HepG2 (cell line): ENCODE data around the gene CEBPG. TPM values are rescaled to one million over a fixed set of nuclear protein-coding genes. Genes with fewer than 3 reads are reported as not detected.

Source experiments
- AFF4 ChIP-seq: sonication (generic); formaldehyde crosslinking; IDR thresholded peaks from 2 replicates; pipeline ENCODE4 v1.4.0; 2020; ENCODE audit warnings: missing genetic modification reagents
- ARNT ChIP-seq: fragments of 450-650 bp; IDR thresholded peaks from 2 replicates; pipeline ENCODE4 v1.6.1; 2017
- BRF2 ChIP-seq: sonication (generic); formaldehyde crosslinking; IDR thresholded peaks from 2 replicates; pipeline ENCODE4 v1.8.1; 2022; ENCODE audit warnings: mild to moderate bottlenecking, missing genetic modification reagents
- CBX1 ChIP-seq: IDR thresholded peaks from one replicate; pipeline ENCODE4 v1.6.1; 2016; ENCODE audit warnings: antibody characterized with exemption, low read depth
- GPBP1L1 ChIP-seq: sonication (generic); formaldehyde crosslinking; IDR thresholded peaks from 2 replicates; pipeline ENCODE4 v1.5.0; 2020; ENCODE audit warnings: mild to moderate bottlenecking, missing genetic modification reagents
- HNRNPH1 ChIP-seq: fragments of 200-400 bp; formaldehyde crosslinking; optimal IDR thresholded peaks from 2 replicates; pipeline ENCODE3; 2017; ENCODE audit warnings: mild to moderate bottlenecking, low read depth, low read length
- JUND ChIP-seq: sonication (generic); formaldehyde crosslinking; IDR thresholded peaks from 2 replicates; pipeline ENCODE4 v1.8.0; 2022; ENCODE audit warnings: mild to moderate bottlenecking, missing genetic modification reagents
- MTERF4 ChIP-seq: sonication (generic); formaldehyde crosslinking; IDR thresholded peaks from 2 replicates; pipeline ENCODE4 v1.8.0; 2023; ENCODE audit warnings: mild to moderate bottlenecking, missing genetic modification reagents
- NCOR1 ChIP-seq: fragments of 200-600 bp; sonication (generic); IDR thresholded peaks from 2 replicates; pipeline ENCODE4 v1.7.0; 2017; ENCODE audit warnings: antibody characterized with exemption, low read length, borderline replicate concordance
- NR2F6 ChIP-seq, 2 experiments: IDR thresholded peaks; 2 replicates each; pipeline ENCODE4 v1.6.1; 2016; ENCODE audit warnings: antibody characterized with exemption in 1 of 2, mild to moderate bottlenecking in 1 of 2
- POLR2AphosphoS2 ChIP-seq: IDR thresholded peaks from 2 replicates; pipeline ENCODE4 v1.6.1; 2011; ENCODE audit warnings: low read depth, low read length, improper control_type of control experiment
- SNRNP70 ChIP-seq: fragments of 200-400 bp; formaldehyde crosslinking; IDR thresholded peaks from 2 replicates; pipeline ENCODE4 v1.6.1; 2017; ENCODE audit warnings: mild to moderate bottlenecking, low read depth, low read length, moderate library complexity
- SP4 ChIP-seq: sonication (generic); formaldehyde crosslinking; IDR thresholded peaks from 2 replicates; pipeline ENCODE4 v1.8.1; 2023; ENCODE audit warnings: mild to moderate bottlenecking, missing genetic modification reagents
- THAP8 ChIP-seq: sonication (generic); formaldehyde crosslinking; IDR thresholded peaks from 2 replicates; pipeline ENCODE4 v1.5.1; 2020; ENCODE audit warnings: missing genetic modification reagents, mild to moderate bottlenecking, borderline replicate concordance
- ZBTB1 ChIP-seq: sonication (generic); formaldehyde crosslinking; IDR thresholded peaks from 2 replicates; pipeline ENCODE4 v1.4.0; 2020; ENCODE audit warnings: missing genetic modification reagents, borderline replicate concordance
- ZC3H13 ChIP-seq: sonication (generic); formaldehyde crosslinking; IDR thresholded peaks from 2 replicates; pipeline ENCODE4 v1.8.1; 2023; ENCODE audit warnings: mild to moderate bottlenecking, missing genetic modification reagents, moderate library complexity
- ZNF10 ChIP-seq: sonication (generic); formaldehyde crosslinking; IDR thresholded peaks from 2 replicates; pipeline ENCODE4 v1.4.0; 2020; ENCODE audit warnings: mild to moderate bottlenecking, low read depth, missing genetic modification reagents, borderline replicate concordance
- ZNF260 ChIP-seq: sonication (generic); formaldehyde crosslinking; IDR thresholded peaks from 2 replicates; pipeline ENCODE4 v1.4.0; 2020; ENCODE audit warnings: missing genetic modification reagents, low read depth, mild to moderate bottlenecking, borderline replicate concordance
- ZNF788 ChIP-seq: sonication (generic); formaldehyde crosslinking; IDR thresholded peaks from 2 replicates; pipeline ENCODE4 v1.5.0; 2020; ENCODE audit warnings: mild to moderate bottlenecking, missing genetic modification reagents, borderline replicate concordance
- polyA plus RNA-seq, 8 experiments: library from polyadenylated mRNA; depleted of rRNA in 3 of 8; stranded (reverse) in 7 of 8; unstranded in 1 of 8; fragments of >200 nt; fragmentation: Illumina TruSeq in 4 of 8; extraction: Trizol in 4 of 8; gene quantifications; 2 replicates each; pipeline versions ENCODE4 v1.2.1 to v1.2.3, GENCODE V29; 2011 to 2016; ENCODE audit warnings: low read depth in 4 of 8, missing spikeins in 1 of 8, mixed read lengths in 1 of 8; ENCODE audit not compliant: insufficient read depth in 1 of 8
- total RNA-seq, 5 experiments: library from RNA; depleted of rRNA; stranded (reverse); fragments of >200 nt; fragmentation: Illumina TruSeq; extraction: Trizol; gene quantifications; 2 replicates each; pipeline ENCODE4 v1.2.3, GENCODE V29; 2016; ENCODE audit warnings: low read depth in 1 of 5

CEBPG gene
- total and polyA plus RNA-seq, 2 of the 13 experiments (the other 11 are each of a cell fraction or from before 2014, with no cell fraction given) = 25.7 to 34.3 TPM

- TF ChIP-seq SNRNP70 (no peak), BRF2 (CRISPR knock-in tag) (peak; percentile 99), THAP8 (CRISPR knock-in tag) (peak; percentile 99), MTERF4 (CRISPR knock-in tag) (peak; percentile 87; the same call in 1 of the 2 replicates), JUND (CRISPR knock-in tag) (peak; percentile 86), GPBP1L1 (CRISPR knock-in tag) (no peak), ARNT (no peak), ZC3H13 (CRISPR knock-in tag) (peak; percentile 90), ZBTB1 (peak; percentile 57; the same call in 1 of the 2 replicates), SP4 (peak; percentile 84), ZNF788 (CRISPR knock-in tag) (peak; percentile 99), HNRNPH1 (no peak), POLR2AphosphoS2 (no peak), CBX1 (peak; percentile 77), NCOR1 (peak; percentile 59; the same call in 1 of the 2 replicates), AFF4 (CRISPR knock-in tag) (no peak), NR2F6 (IDR thresholded peaks at IDR 0.05) (peak; percentile 53; the same call in 1 of the 2 replicates), NR2F6 (CRISPR knock-in tag; IDR thresholded peaks at IDR 0.05) (peak; percentile 90), ZNF10 (CRISPR knock-in tag) (no peak), ZNF260 (CRISPR knock-in tag) (no peak)
These were observed 19.1 kb downstream of the CEBPG start (continued) for GRCh38 chr19:33392341-33393285.
